Subcutaneous adipose tissue (tissue), 4 donors: ENCODE data around the gene PHACTR4. TPM values are rescaled to one million over a fixed set of nuclear protein-coding genes. Genes with fewer than 3 reads are reported as not detected.

Experiments
- CTCF ChIP-seq: fragments of 450-650 bp; IDR thresholded peaks from one replicate; pipeline ENCODE4 v1.5.1; 2016; ENCODE audit warnings: low read depth, mild to moderate bottlenecking, control low read depth, antibody characterized with exemption, moderate library complexity
- total RNA-seq, 4 donors: library from RNA; depleted of rRNA; stranded (reverse); fragments of >200 nt; gene quantifications; one replicate each; pipeline ENCODE4 v1.1.0, GENCODE V29; 2016

Gene PHACTR4
- total RNA-seq, 4 donors from 2014 or later, result 15.4 to 24.9 (median 19.1) TPM

GRCh38 chr1:28447679-28448078 is 78.1 kb downstream of the PHACTR4 start:
- no peak for TF ChIP-seq CTCF

GRCh38 chr1:28449904-28450303 is 80.4 kb downstream of the PHACTR4 start:
- TF ChIP-seq CTCF, result no peak

GRCh38 chr1:28450561-28450960 is 81.0 kb downstream of the PHACTR4 start:
- TF ChIP-seq CTCF, result no peak

- TF ChIP-seq CTCF, result no peak
These were observed 81.5 kb downstream of the PHACTR4 start for GRCh38 chr1:28451011-28451410.

GRCh38 chr1:28456078-28456477 is 86.5 kb downstream of the PHACTR4 start:
- TF ChIP-seq CTCF, result no peak

- no peak for TF ChIP-seq CTCF
These were observed 88.1 kb downstream of the PHACTR4 start for GRCh38 chr1:28457678-28458077.

- TF ChIP-seq CTCF, result no peak
These were observed 89.0 kb downstream of the PHACTR4 start for GRCh38 chr1:28458237-28459228.
